Measurements from ENCODE around the gene DUSP19. TPM values are rescaled to one million over a fixed set of nuclear protein-coding genes. Genes with fewer than 3 reads are reported as not detected.

Gene DUSP19
- total and polyA plus RNA-seq, 2 of the 13 experiments (the other 11 are each of a cell fraction or from before 2014, with no cell fraction given) = 1.3 to 1.9 TPM

DNA sequence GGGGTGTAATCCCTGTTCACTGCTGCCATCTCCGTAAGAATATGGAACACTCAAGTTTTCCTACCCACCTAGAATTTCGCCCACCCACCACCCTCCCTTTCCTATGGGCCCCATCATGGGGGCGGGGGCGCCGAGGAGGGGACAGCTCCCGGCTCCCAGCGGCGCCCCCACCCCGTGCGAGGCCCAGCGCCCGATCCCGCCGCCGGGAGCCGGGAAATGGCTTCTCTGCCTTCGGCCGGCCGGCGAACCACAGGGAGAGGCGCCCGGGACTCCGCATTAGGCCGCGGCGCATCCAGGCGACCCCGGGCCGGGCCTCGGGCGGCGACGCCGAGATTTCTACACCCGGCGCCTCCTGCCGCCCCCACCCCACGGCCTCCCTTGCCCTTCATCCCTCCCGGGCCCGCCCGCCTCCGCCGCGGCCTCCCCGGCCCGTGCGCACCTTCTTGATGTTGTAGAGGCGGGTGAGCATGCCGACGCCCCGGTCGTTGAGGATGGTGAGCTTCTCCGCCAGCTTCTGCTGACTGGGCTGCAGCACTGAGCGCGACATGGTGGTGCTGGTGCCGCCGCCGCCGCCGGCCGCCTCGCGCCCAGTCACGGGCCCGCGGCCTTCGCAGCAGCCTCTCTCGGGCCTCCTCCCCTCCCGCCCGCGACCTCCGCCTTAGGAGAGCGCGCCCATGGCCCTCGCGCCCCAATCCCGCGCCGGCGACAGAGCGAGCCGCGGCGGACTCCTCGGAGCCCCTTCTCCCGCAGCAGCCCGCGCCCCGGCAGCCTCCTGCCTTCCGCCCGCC is 40.8 kb upstream of the DUSP19 start (continued):
- TF ChIP-seq, protein P1, sequence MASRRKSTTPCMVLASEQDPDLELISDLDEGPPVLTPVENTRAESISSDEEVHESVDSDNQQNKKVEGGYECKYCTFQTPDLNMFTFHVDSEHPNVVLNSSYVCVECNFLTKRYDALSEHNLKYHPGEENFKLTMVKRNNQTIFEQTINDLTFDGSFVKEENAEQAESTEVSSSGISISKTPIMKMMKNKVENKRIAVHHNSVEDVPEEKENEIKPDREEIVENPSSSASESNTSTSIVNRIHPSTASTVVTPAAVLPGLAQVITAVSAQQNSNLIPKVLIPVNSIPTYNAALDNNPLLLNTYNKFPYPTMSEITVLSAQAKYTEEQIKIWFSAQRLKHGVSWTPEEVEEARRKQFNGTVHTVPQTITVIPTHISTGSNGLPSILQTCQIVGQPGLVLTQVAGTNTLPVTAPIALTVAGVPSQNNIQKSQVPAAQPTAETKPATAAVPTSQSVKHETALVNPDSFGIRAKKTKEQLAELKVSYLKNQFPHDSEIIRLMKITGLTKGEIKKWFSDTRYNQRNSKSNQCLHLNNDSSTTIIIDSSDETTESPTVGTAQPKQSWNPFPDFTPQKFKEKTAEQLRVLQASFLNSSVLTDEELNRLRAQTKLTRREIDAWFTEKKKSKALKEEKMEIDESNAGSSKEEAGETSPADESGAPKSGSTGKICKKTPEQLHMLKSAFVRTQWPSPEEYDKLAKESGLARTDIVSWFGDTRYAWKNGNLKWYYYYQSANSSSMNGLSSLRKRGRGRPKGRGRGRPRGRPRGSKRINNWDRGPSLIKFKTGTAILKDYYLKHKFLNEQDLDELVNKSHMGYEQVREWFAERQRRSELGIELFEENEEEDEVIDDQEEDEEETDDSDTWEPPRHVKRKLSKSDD (CRISPR knock-in tag; IDR thresholded peaks at IDR 0.05; ENCODE audit: low read depth) = 0 out of 2 replicates have a peak, but pooled peaks have one; percentile 33
- TF ChIP-seq RNF219 (CRISPR knock-in tag; IDR thresholded peaks at IDR 0.05) (peak; percentile 1; the same call in 1 of the 2 replicates), ZNF251 (CRISPR knock-in tag; IDR thresholded peaks at IDR 0.05) (no peak), ZNF558 (CRISPR knock-in tag; IDR thresholded peaks at IDR 0.05; ENCODE audit: borderline replicate concordance) (no peak; the same call in 1 of the 2 replicates), ZNF205 (CRISPR knock-in tag; IDR thresholded peaks at IDR 0.05) (no peak), ZNF557 (CRISPR knock-in tag; IDR thresholded peaks at IDR 0.05) (no peak), ZNF20 (CRISPR knock-in tag; IDR thresholded peaks at IDR 0.05) (0 out of 2 replicates have a peak, but pooled peaks have one; percentile 41), ZMYM2 (CRISPR knock-in tag; IDR thresholded peaks at IDR 0.05) (no peak), MIXL1 (CRISPR knock-in tag; IDR thresholded peaks at IDR 0.05) (no peak), ZFP90 (CRISPR knock-in tag; IDR thresholded peaks at IDR 0.05; ENCODE audit: borderline replicate concordance) (no peak), RXRB (CRISPR knock-in tag; IDR thresholded peaks at IDR 0.05; ENCODE audit: borderline replicate concordance) (no peak), ZBTB42 (CRISPR knock-in tag; IDR thresholded peaks at IDR 0.05) (no peak), ZFP37 (CRISPR knock-in tag; IDR thresholded peaks at IDR 0.05; ENCODE audit: borderline replicate concordance) (no peak), FOXK2 (IDR thresholded peaks at IDR 0.05) (no peak), TGIF2 (CRISPR knock-in tag; IDR thresholded peaks at IDR 0.05) (no peak; the same call in 1 of the 2 replicates), ZNF784 (CRISPR knock-in tag; IDR thresholded peaks at IDR 0.05; ENCODE audit: borderline replicate concordance) (0 out of 2 replicates have a peak, but pooled peaks have one; percentile 6), YEATS4 (CRISPR knock-in tag; IDR thresholded peaks at IDR 0.05; ENCODE audit: borderline replicate concordance) (peak; percentile 78), CCDC6 (CRISPR knock-in tag; IDR thresholded peaks at IDR 0.05) (no peak; the same call in 1 of the 2 replicates), ZNF234 (CRISPR knock-in tag; conservative IDR thresholded peaks at IDR 0.05) (no peak; the same call in 1 of the 2 replicates)
- TF ChIP-seq, protein P2, sequence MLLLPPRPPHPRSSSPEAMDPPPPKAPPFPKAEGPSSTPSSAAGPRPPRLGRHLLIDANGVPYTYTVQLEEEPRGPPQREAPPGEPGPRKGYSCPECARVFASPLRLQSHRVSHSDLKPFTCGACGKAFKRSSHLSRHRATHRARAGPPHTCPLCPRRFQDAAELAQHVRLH (CRISPR knock-in tag; IDR thresholded peaks at IDR 0.05; ENCODE audit: borderline replicate concordance, low read depth) = no peak; the same call in 1 of the 2 replicates
- TF ChIP-seq, protein P3, sequence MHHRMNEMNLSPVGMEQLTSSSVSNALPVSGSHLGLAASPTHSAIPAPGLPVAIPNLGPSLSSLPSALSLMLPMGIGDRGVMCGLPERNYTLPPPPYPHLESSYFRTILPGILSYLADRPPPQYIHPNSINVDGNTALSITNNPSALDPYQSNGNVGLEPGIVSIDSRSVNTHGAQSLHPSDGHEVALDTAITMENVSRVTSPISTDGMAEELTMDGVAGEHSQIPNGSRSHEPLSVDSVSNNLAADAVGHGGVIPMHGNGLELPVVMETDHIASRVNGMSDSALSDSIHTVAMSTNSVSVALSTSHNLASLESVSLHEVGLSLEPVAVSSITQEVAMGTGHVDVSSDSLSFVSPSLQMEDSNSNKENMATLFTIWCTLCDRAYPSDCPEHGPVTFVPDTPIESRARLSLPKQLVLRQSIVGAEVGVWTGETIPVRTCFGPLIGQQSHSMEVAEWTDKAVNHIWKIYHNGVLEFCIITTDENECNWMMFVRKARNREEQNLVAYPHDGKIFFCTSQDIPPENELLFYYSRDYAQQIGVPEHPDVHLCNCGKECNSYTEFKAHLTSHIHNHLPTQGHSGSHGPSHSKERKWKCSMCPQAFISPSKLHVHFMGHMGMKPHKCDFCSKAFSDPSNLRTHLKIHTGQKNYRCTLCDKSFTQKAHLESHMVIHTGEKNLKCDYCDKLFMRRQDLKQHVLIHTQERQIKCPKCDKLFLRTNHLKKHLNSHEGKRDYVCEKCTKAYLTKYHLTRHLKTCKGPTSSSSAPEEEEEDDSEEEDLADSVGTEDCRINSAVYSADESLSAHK (CRISPR knock-in tag; IDR thresholded peaks at IDR 0.05; ENCODE audit: borderline replicate concordance) = no peak
